ENCODE results near the gene SPO11. TPM values are rescaled to one million over a fixed set of nuclear protein-coding genes. Genes with fewer than 3 reads are reported as not detected.

The SPO11 gene
- polyA plus RNA-seq, 1 experiment: not detected

DNA sequence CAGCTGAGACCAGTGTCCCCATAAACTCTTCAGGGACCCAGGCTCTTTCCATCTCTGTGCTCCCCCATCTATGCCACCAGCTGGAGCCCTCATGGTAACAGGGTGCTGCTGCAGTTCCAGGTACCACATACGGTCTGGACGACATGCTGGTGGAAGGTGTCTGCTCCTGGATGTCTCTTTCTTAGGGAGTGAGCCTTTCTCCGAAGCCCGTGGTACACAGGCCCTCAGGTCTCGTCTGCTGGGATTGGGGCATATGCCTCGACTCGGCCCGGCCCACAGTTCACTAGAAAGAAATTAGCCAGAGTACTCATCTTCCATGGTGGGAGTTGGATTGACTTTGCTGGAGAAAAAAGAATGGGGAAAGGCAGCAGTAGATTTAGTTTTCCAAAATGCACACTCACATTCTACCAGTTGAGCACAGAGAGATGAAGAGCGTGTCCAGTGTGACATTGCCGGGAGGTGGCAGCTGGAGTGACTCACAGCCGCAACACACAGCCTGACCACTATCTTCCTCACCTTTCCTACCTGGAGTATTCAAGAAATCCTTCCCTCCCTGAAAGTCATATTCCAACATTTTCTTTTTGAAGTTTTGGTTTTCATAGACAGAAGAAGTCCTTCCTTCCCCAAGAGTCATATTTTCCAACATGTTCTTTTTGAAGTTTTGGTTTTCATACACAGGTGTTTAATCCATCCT lies 18.6 kb upstream of the SPO11 start:
- TF ChIP-seq, protein P1, sequence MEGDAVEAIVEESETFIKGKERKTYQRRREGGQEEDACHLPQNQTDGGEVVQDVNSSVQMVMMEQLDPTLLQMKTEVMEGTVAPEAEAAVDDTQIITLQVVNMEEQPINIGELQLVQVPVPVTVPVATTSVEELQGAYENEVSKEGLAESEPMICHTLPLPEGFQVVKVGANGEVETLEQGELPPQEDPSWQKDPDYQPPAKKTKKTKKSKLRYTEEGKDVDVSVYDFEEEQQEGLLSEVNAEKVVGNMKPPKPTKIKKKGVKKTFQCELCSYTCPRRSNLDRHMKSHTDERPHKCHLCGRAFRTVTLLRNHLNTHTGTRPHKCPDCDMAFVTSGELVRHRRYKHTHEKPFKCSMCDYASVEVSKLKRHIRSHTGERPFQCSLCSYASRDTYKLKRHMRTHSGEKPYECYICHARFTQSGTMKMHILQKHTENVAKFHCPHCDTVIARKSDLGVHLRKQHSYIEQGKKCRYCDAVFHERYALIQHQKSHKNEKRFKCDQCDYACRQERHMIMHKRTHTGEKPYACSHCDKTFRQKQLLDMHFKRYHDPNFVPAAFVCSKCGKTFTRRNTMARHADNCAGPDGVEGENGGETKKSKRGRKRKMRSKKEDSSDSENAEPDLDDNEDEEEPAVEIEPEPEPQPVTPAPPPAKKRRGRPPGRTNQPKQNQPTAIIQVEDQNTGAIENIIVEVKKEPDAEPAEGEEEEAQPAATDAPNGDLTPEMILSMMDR (IDR thresholded peaks at IDR 0.05; ENCODE audit: insufficient read depth, low read depth, low read length): no peak
- peaks cover 5% of the 10 kb centered on the region for H3K27me3 ChIP-seq (ENCODE audit: control insufficient read depth, insufficient read depth, low read length)
- ChIA-PET CTCF (no interaction called here), POLR2A (no interaction called here)
- no peak for DNase-seq (ENCODE audit: low read depth)
- H3K36me3 ChIP-seq (ENCODE audit: control insufficient read depth, insufficient read depth, low read length): no peaks in the 10 kb centered on the region
- H3K4me3 ChIP-seq (ENCODE audit: low read depth, low read length): no peak overlapping the region

DNA sequence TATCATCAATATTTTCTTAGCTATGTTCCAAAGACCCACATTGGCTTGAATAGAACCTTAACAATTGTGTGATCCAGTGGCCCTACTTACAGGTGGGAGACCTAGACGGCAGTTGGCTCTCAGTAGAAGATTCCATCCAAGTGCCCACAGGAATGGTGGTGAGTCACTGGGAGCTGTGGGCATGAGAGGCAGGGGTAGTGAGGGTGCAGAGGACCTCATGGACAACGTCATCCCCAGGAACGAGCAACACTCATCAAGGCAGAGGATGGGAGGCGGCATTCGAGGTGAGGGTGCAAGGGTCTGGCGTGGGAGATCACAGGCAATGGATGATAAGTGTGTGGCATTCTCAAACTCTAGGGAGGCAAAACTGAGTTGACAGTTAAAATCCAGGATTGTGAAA lies 17.5 kb upstream of the SPO11 start:
- CTCF ChIA-PET: interaction anchor here (0.9 kb wide), 1 partner anchor 13 kb away, joined by 3 read pairs; no protein-coding TSS in a partner anchor
- H3K36me3 ChIP-seq (ENCODE audit: control insufficient read depth, insufficient read depth, low read length): no peaks in the 10 kb centered on the region
- POLR2A ChIA-PET: no interaction called here
- TF ChIP-seq, protein P1 (IDR thresholded peaks at IDR 0.05; ENCODE audit: insufficient read depth, low read depth, low read length): no peak
- no peak overlapping the region for H3K4me3 ChIP-seq (ENCODE audit: low read depth, low read length)
- H3K27me3 ChIP-seq (ENCODE audit: control insufficient read depth, insufficient read depth, low read length): peaks cover 5% of the 10 kb centered on the region
- DNase-seq (ENCODE audit: low read depth): no peak

DNA sequence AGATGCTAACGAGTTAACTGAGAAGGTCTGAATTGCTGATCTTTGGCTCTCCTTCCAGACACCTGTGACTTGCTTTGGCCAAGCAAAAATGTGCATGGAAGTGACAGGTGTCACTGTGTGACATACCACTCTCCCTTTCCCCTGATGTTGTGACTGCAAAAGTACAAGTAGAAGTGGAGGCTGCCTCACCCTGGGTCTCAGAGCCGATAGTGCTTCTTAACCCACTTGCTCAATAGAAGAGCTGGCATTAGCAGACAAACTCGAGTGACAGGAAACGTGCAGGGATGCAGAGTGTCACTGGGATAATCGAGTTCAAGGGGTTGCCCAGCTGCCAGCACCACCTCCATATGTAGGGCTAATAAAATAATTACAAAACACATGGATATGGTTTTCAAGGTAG lies 16.4 kb upstream of the SPO11 start:
- CTCF ChIA-PET: interaction anchor here (0.9 kb wide), 1 partner anchor 34 kb away, joined by 3 read pairs; no protein-coding TSS in a partner anchor
- POLR2A ChIA-PET: no interaction called here
- H3K27me3 ChIP-seq (ENCODE audit: control insufficient read depth, insufficient read depth, low read length): peaks cover 5% of the 10 kb centered on the region
- DNase-seq (ENCODE audit: low read depth): no peak
- H3K36me3 ChIP-seq (ENCODE audit: control insufficient read depth, insufficient read depth, low read length): no peaks in the 10 kb centered on the region
- TF ChIP-seq, protein P1 (IDR thresholded peaks at IDR 0.05; ENCODE audit: insufficient read depth, low read depth, low read length): no peak
- H3K4me3 ChIP-seq (ENCODE audit: low read depth, low read length): no peak overlapping the region

DNA sequence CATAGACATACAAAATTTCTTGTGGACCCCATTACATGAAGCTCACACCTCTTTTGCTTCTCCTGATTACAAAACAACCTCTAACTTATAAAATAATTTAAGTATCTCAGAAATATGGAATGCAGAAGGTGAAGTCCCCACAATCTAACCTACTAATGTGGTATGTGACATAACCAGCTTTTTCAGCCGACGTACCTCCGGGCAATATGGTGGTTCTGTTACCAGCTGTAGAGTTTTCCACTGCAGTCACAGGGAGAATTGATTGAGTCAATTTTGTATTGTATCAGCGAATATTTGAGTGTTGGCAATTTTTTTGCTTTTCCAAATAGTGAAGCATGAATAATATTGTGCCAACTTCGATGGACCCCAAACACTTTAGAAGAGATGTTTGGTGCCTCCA lies 15.7 kb upstream of the SPO11 start:
- DNase-seq (ENCODE audit: low read depth): no peak
- TF ChIP-seq, protein P1 (IDR thresholded peaks at IDR 0.05; ENCODE audit: insufficient read depth, low read depth, low read length): no peak
- no peaks in the 10 kb centered on the region for H3K36me3 ChIP-seq (ENCODE audit: control insufficient read depth, insufficient read depth, low read length)
- H3K4me3 ChIP-seq (ENCODE audit: low read depth, low read length): no peak overlapping the region
- POLR2A ChIA-PET: no interaction called here
- CTCF ChIA-PET: interaction anchor here (0.9 kb wide), 1 partner anchor 33 kb away, joined by 3 read pairs; no protein-coding TSS in a partner anchor
- H3K27me3 ChIP-seq (ENCODE audit: control insufficient read depth, insufficient read depth, low read length): peaks cover 1% of the 10 kb centered on the region; the same call in 1 of the 2 replicates

DNA sequence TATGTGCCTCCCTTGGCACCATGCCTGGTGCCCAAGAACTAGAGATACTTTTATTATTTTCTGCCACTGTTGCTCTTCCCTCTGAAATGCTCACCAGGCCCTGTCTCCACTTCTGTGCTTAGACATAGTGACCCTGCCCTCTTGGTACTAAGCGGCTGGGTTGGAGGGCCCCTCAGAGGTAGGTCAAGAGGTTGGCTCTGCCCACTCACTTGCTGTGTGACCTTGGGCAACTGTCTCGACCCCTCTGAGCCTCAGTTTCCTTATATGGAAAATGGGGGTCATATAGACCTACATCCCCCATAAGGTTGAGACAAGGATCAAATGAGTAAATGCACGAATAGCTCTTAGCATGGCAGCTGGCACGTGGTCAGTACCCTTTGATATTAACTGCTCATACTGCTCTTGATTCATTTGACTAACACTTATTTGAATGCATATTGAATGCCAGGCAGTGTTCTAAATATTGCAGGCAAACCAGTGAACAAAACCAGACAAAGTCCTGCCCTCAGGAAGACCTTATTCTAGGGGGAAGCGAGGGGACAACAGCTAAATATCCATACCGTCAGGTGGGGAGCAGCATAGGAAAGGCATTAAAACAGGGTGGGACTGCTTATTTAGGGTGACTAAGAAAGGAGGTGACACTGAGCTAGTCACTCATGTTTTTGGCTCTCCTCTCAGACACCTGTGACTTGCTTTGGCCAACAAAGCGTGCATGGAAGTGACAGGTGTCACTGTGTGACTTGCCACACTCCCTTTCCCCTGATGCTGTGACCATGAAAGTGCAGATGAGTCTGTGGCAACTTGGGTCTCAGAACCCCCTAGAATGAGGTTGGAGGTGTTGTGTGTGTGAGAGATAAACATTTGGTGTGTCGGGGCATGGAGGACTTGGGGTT lies 14.3 kb upstream of the SPO11 start:
- H3K4me3 ChIP-seq (ENCODE audit: low read depth, low read length): no peak overlapping the region
- POLR2A ChIA-PET: no interaction called here
- peaks cover 1% of the 10 kb centered on the region; the same call in 1 of the 2 replicates for H3K27me3 ChIP-seq (ENCODE audit: control insufficient read depth, insufficient read depth, low read length)
- TF ChIP-seq, protein P1 (IDR thresholded peaks at IDR 0.05; ENCODE audit: insufficient read depth, low read depth, low read length): no peak
- no peak for DNase-seq (ENCODE audit: low read depth)
- CTCF ChIA-PET: no interaction called here
- no peaks in the 10 kb centered on the region for H3K36me3 ChIP-seq (ENCODE audit: control insufficient read depth, insufficient read depth, low read length)
